H9 (cell line): ENCODE data around the gene GLRX. TPM values are rescaled to one million over a fixed set of nuclear protein-coding genes. Genes with fewer than 3 reads are reported as not detected.
A peak's percentile ranks its signal among the peaks of the same experiment; 100 is the strongest.

Experiments used
- DNase-seq: peaks from one replicate; pipeline ENCODE4 v3.0.0-alpha.2; 2017
- H2AFZ ChIP-seq: one replicate; pipeline ENCODE4 v1.6.1; 2013; ENCODE audit warnings: mild to moderate bottlenecking, low read length, control low read depth, moderate library complexity
- H2AK5ac ChIP-seq: 2 replicates; pipeline ENCODE4 v1.6.1; 2013; ENCODE audit warnings: low read length, control low read depth, mixed read lengths; ENCODE audit not compliant: insufficient read length
- H2BK120ac ChIP-seq: one replicate; pipeline ENCODE4 v1.6.1; 2013; ENCODE audit warnings: low read depth, mild to moderate bottlenecking, low read length, control low read depth, inconsistent platforms; ENCODE audit not compliant: poor library complexity, severe bottlenecking
- H2BK12ac ChIP-seq: 2 replicates; pipeline ENCODE4 v1.6.1; 2013; ENCODE audit warnings: low read length, control low read depth, mixed read lengths, low read depth; ENCODE audit not compliant: insufficient read length
- H2BK15ac ChIP-seq: 2 replicates; pipeline ENCODE4 v1.6.1; 2013; ENCODE audit warnings: low read depth, low read length, control low read depth
- H2BK20ac ChIP-seq: one replicate; pipeline ENCODE4 v1.6.1; 2013; ENCODE audit warnings: low read depth, mild to moderate bottlenecking, low read length, control low read depth, inconsistent platforms; ENCODE audit not compliant: poor library complexity, severe bottlenecking
- H2BK5ac ChIP-seq: 2 replicates; pipeline ENCODE4 v1.6.1; 2013; ENCODE audit warnings: low read length, control low read depth, mixed read lengths; ENCODE audit not compliant: insufficient read length
- H3K14ac ChIP-seq: 2 replicates; pipeline ENCODE4 v1.6.1; 2013; ENCODE audit warnings: low read length, control low read depth; ENCODE audit not compliant: insufficient read depth
- H3K18ac ChIP-seq: 2 replicates; pipeline ENCODE4 v1.6.1; 2013; ENCODE audit warnings: low read depth, mild to moderate bottlenecking, mixed read lengths, low read length, control low read depth; ENCODE audit not compliant: insufficient read length
- H3K23ac ChIP-seq: 2 replicates; pipeline ENCODE4 v1.6.1; 2013; ENCODE audit warnings: low read length, control low read depth, mixed read lengths, low read depth; ENCODE audit not compliant: insufficient read length
- H3K23me2 ChIP-seq: 2 replicates; pipeline ENCODE4 v1.6.1; 2013; ENCODE audit warnings: low read depth, mild to moderate bottlenecking, mixed read lengths, low read length, control low read depth; ENCODE audit not compliant: insufficient read length, poor library complexity, severe bottlenecking
- H3K27ac ChIP-seq: 2 replicates; pipeline ENCODE4 v1.5.1; 2013; ENCODE audit warnings: low read length, control low read depth, mixed read lengths, low read depth; ENCODE audit not compliant: insufficient read length
- H3K27me3 ChIP-seq: 2 replicates; pipeline ENCODE4 v1.6.1; 2013; ENCODE audit warnings: low read length, control low read depth, inconsistent platforms; ENCODE audit not compliant: insufficient read depth
- H3K4ac ChIP-seq: 2 replicates; pipeline ENCODE4 v1.6.1; 2013; ENCODE audit warnings: low read depth, mild to moderate bottlenecking, control low read depth, inconsistent platforms, low read length, moderate library complexity
- H3K4me1 ChIP-seq: 2 replicates; pipeline ENCODE4 v1.6.1; 2013; ENCODE audit warnings: low read length, control low read depth, inconsistent platforms; ENCODE audit not compliant: insufficient read depth
- H3K4me2 ChIP-seq: 2 replicates; pipeline ENCODE4 v1.6.1; 2013; ENCODE audit warnings: low read length, control low read depth, mixed read lengths; ENCODE audit not compliant: insufficient read length, insufficient read depth
- H3K56ac ChIP-seq: 2 replicates; pipeline ENCODE4 v1.6.1; 2013; ENCODE audit warnings: low read depth, mild to moderate bottlenecking, mixed read lengths, low read length, control low read depth; ENCODE audit not compliant: insufficient read length
- H3K79me1 ChIP-seq: 2 replicates; pipeline ENCODE4 v1.6.1; 2013; ENCODE audit warnings: low read depth, mild to moderate bottlenecking, moderate library complexity, low read length, control low read depth, inconsistent platforms; ENCODE audit not compliant: insufficient read depth, poor library complexity, severe bottlenecking
- H3K79me2 ChIP-seq: 2 replicates; pipeline ENCODE4 v1.6.1; 2013; ENCODE audit warnings: low read length, control low read depth, inconsistent platforms; ENCODE audit not compliant: insufficient read depth
- H3K9ac ChIP-seq: 2 replicates; pipeline ENCODE4 v1.6.1; 2013; ENCODE audit warnings: low read length, control low read depth, mixed read lengths; ENCODE audit not compliant: insufficient read length; ENCODE audit errors: extremely low read depth
- H3K9me3 ChIP-seq: one replicate; pipeline ENCODE4 v1.6.1; 2013; ENCODE audit warnings: low read depth, low read length, inconsistent platforms; ENCODE audit not compliant: control insufficient read depth
- H3T11ph ChIP-seq: one replicate; pipeline ENCODE4 v1.6.1; 2013; ENCODE audit warnings: mild to moderate bottlenecking, low read length, control low read depth, inconsistent platforms
- H4K20me1 ChIP-seq: one replicate; pipeline ENCODE4 v1.6.1; 2013; ENCODE audit not compliant: control insufficient read depth, insufficient read length, insufficient read depth
- H4K5ac ChIP-seq: 2 replicates; pipeline ENCODE4 v1.6.1; 2013; ENCODE audit warnings: low read depth, mild to moderate bottlenecking, mixed read lengths, low read length, control low read depth; ENCODE audit not compliant: insufficient read length
- H4K8ac ChIP-seq: replicated peaks from 2 replicates; pipeline ENCODE4 v1.6.1; 2013; ENCODE audit warnings: low read length, control low read depth, mixed read lengths, low read depth; ENCODE audit not compliant: insufficient read length
- H4K91ac ChIP-seq: 2 replicates; pipeline ENCODE4 v1.6.1; 2013; ENCODE audit warnings: low read depth, mild to moderate bottlenecking, moderate library complexity, mixed read lengths, low read length, control low read depth; ENCODE audit not compliant: insufficient read length
- H3K27ac Mint-ChIP-seq, 3 experiments: 2 replicates in 2 of 3; 3 replicates in 1 of 3; pipeline ENCODE4 v1.8.0; 2020 to 2021; ENCODE audit warnings: mixed read lengths in 3 of 3, mild to moderate bottlenecking in 1 of 3, moderate library complexity in 1 of 3
- H3K27me3 Mint-ChIP-seq: 2 replicates; pipeline ENCODE4 v1.8.0; 2021; ENCODE audit warnings: low read depth, mild to moderate bottlenecking, moderate library complexity, mixed read lengths
- H3K36me3 Mint-ChIP-seq, 3 experiments: 2 replicates in 2 of 3; 3 replicates in 1 of 3; pipeline ENCODE4 v1.8.0; 2020 to 2021; ENCODE audit warnings: low read depth in 3 of 3, mixed read lengths in 3 of 3; ENCODE audit not compliant: insufficient read depth in 1 of 3
- H3K4me1 Mint-ChIP-seq, 2 experiments: 2 replicates each; pipeline ENCODE4 v1.8.0; 2020; ENCODE audit warnings: mixed read lengths in 2 of 2
- H3K4me3 Mint-ChIP-seq, 2 experiments: 2 replicates in 1 of 2; 3 replicates in 1 of 2; pipeline ENCODE4 v1.8.0; 2020 to 2021; ENCODE audit warnings: mild to moderate bottlenecking in 2 of 2, mixed read lengths in 2 of 2, moderate library complexity in 1 of 2
- H3K9me3 Mint-ChIP-seq, 2 experiments: 2 replicates in 1 of 2; 3 replicates in 1 of 2; pipeline ENCODE4 v1.8.0; 2020; ENCODE audit warnings: mild to moderate bottlenecking in 2 of 2, mixed read lengths in 2 of 2, moderate library complexity in 1 of 2
- WGBS: extraction: QIAGEN DNeasy Blood & Tissue Kit; methylation state at CpG from one replicate; pipeline ENCODE4 v1.1.7; 2013; ENCODE audit warnings: missing lambda C conversion rate, low lambda C conversion rate, mixed read lengths; ENCODE audit not compliant: insufficient read length; ENCODE audit errors: extremely low coverage; 5-methylcytosine and 5-hydroxymethylcytosine counted together
- total RNA-seq: library from RNA; stranded (reverse); gene quantifications from 2 replicates; pipeline ENCODE4 v1.2.1, GENCODE V29; 2021
- TF ChIP-seq, protein P1 (sequence below): fragments of 200-600 bp; sonication (generic); conservative IDR thresholded peaks from 3 replicates; pipeline ENCODE4 v1.8.0; 2021; ENCODE audit warnings: antibody characterized with exemption, mild to moderate bottlenecking

GLRX gene
- total RNA-seq, 1 experiment from 2014 or later, result 13.8 TPM

DNA sequence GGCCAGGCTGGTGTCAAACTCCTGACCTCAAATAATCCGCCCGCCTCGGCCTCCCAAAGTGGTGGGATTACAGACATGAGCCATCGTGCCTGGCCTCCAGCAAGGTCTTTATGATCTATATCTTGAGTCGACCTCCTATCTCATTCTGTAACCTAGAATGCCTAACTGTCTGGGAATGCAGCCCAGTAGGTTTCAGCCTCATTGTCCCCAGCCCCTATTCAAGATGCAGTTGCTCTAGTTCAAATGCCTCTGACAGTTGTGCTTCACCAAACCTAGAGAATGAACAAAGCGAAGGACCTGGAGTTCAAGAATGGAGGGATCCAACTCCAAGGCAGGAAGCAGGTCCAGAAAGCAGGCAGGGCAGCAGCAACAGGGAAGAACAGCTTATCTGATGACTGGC, 30.8 kb downstream of the GLRX start:
- Histone ChIP-seq H2AFZ (no peak overlapping the region), H3K14ac (no peak overlapping the region), H3K4me2 (no peak overlapping the region), H2BK120ac (no peak overlapping the region), H3K27ac (no peak overlapping the region), H3T11ph (no peak overlapping the region), H3K4me1 (no peaks in the 10 kb centered on the region; the same call in 1 of the 2 replicates), H2BK5ac (no peak overlapping the region), H4K91ac (no peak overlapping the region), H3K9ac (no peak overlapping the region), H2AK5ac (no peak overlapping the region), H2BK15ac (no peak overlapping the region), H3K79me2 (no peaks in the 10 kb centered on the region), H4K20me1 (no peaks in the 10 kb centered on the region), H4K5ac (no peak overlapping the region), H3K79me1 (no peaks in the 10 kb centered on the region), H3K18ac (peak overlapping the region; percentile 64), H2BK20ac (no peak overlapping the region), H3K4ac (no peak overlapping the region), H4K8ac (no peak overlapping the region), H3K23me2 (no peaks in the 10 kb centered on the region), H3K56ac (no peak overlapping the region), H3K27me3 (no peaks in the 10 kb centered on the region), H3K9me3 (no peaks in the 10 kb centered on the region), H2BK12ac (no peak overlapping the region), H3K23ac (no peak overlapping the region)
- TF ChIP-seq, protein P1, sequence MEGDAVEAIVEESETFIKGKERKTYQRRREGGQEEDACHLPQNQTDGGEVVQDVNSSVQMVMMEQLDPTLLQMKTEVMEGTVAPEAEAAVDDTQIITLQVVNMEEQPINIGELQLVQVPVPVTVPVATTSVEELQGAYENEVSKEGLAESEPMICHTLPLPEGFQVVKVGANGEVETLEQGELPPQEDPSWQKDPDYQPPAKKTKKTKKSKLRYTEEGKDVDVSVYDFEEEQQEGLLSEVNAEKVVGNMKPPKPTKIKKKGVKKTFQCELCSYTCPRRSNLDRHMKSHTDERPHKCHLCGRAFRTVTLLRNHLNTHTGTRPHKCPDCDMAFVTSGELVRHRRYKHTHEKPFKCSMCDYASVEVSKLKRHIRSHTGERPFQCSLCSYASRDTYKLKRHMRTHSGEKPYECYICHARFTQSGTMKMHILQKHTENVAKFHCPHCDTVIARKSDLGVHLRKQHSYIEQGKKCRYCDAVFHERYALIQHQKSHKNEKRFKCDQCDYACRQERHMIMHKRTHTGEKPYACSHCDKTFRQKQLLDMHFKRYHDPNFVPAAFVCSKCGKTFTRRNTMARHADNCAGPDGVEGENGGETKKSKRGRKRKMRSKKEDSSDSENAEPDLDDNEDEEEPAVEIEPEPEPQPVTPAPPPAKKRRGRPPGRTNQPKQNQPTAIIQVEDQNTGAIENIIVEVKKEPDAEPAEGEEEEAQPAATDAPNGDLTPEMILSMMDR, result no peak
- Mint-ChIP-seq H3K27ac (no peak overlapping the region), H3K4me3 (no peak overlapping the region), H3K27me3 (no peaks in the 10 kb centered on the region), H3K9me3 (no peaks in the 10 kb centered on the region), H3K36me3 (no peaks in the 10 kb centered on the region), H3K4me1 (peaks cover 0 to 3% of the 10 kb centered on the region in 2 experiments; a peak in 2 of 4 replicates)
- DNase-seq, result no peak
- WGBS, result no CpG with 5 or more reads among the region's 6 CpGs
